WERI-Rb-1 (cell line): Measurements from ENCODE around the gene ASIC5.

Experiments used
- DNase-seq: peaks from one replicate; pipeline ENCODE4 v3.0.0-alpha.2; 2020
- H3K27ac ChIP-seq: fragments of 250-450 bp; sonication (Bioruptor Pico); 2 replicates; pipeline ENCODE4 v1.5.1; 2020; ENCODE audit warnings: mild to moderate bottlenecking, moderate library complexity
- H3K27me3 ChIP-seq: fragments of 250-450 bp; sonication (Bioruptor Pico); 2 replicates; pipeline ENCODE4 v1.5.1; 2021; ENCODE audit warnings: mild to moderate bottlenecking, low read depth, moderate library complexity; ENCODE audit not compliant: insufficient read depth, severe bottlenecking
- H3K36me3 ChIP-seq: fragments of 250-450 bp; sonication (Bioruptor Pico); 2 replicates; pipeline ENCODE4 v1.5.1; 2020; ENCODE audit warnings: mild to moderate bottlenecking, moderate library complexity
- H3K4me3 ChIP-seq: 2 replicates; pipeline ENCODE4 v1.5.1; 2011; ENCODE audit warnings: low read depth, mild to moderate bottlenecking, control low read depth, low read length
- H3K9me3 ChIP-seq: fragments of 250-450 bp; sonication (Bioruptor Pico); 2 replicates; pipeline ENCODE4 v1.5.1; 2021; ENCODE audit warnings: mild to moderate bottlenecking, moderate library complexity; ENCODE audit not compliant: severe bottlenecking
- TF ChIP-seq, protein P1 (sequence below): IDR thresholded peaks from 2 replicates; pipeline ENCODE4 v1.5.1; 2011; ENCODE audit warnings: low read depth, mild to moderate bottlenecking, control low read depth, inconsistent platforms, low read length

Gene ASIC5

DNA sequence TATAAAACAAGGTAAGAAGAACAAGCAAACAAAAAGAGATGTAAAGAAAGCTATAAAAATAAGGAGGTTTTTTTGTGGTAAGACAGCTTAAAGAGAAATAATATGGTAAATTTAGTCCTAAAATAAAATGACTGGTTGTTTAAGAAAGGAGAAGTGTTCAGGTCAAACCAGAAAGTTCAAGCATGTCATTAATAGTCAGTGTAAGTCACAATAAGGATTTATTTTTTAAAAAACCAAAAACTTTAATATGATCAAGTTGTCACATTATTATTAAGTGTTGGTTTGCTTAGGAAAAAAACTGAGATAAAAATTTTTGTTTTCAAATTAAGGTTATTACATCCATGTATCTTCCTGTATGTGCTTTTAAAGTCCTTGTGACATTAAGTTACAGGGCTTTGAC is 19.1 kb downstream of the ASIC5 start:
- peaks cover 18% of the 10 kb centered on the region for H3K9me3 ChIP-seq
- TF ChIP-seq, protein P1, sequence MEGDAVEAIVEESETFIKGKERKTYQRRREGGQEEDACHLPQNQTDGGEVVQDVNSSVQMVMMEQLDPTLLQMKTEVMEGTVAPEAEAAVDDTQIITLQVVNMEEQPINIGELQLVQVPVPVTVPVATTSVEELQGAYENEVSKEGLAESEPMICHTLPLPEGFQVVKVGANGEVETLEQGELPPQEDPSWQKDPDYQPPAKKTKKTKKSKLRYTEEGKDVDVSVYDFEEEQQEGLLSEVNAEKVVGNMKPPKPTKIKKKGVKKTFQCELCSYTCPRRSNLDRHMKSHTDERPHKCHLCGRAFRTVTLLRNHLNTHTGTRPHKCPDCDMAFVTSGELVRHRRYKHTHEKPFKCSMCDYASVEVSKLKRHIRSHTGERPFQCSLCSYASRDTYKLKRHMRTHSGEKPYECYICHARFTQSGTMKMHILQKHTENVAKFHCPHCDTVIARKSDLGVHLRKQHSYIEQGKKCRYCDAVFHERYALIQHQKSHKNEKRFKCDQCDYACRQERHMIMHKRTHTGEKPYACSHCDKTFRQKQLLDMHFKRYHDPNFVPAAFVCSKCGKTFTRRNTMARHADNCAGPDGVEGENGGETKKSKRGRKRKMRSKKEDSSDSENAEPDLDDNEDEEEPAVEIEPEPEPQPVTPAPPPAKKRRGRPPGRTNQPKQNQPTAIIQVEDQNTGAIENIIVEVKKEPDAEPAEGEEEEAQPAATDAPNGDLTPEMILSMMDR, result no peak
- no peak overlapping the region for H3K27ac ChIP-seq
- H3K27me3 ChIP-seq, result no peaks in the 10 kb centered on the region
- no peak for DNase-seq
- no peaks in the 10 kb centered on the region for H3K36me3 ChIP-seq
- no peak overlapping the region for H3K4me3 ChIP-seq

DNA sequence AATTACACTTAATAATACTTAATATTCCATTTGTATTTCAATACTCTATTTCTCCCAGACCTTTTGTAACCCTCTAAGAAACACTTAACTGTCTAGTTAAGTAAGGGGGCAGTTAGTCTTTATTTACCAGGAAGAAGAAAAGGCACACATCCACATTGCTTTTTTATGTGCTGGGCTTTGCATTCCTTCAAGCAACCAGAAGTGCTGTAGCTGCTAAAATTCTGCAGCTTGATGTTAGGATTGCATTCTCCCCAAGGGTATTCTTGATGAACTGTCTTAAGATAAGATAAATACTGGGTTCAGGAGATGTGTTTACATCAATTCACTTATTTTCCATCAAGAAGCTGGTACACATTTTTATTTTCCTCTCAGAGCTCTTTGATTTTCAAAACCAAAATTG is 24.0 kb downstream of the ASIC5 start:
- Histone ChIP-seq H3K4me3 (no peak overlapping the region), H3K27ac (no peak overlapping the region), H3K36me3 (no peaks in the 10 kb centered on the region), H3K9me3 (peaks cover 6% of the 10 kb centered on the region), H3K27me3 (no peaks in the 10 kb centered on the region)
- DNase-seq, result no peak
- TF ChIP-seq, protein P1, result no peak

DNA sequence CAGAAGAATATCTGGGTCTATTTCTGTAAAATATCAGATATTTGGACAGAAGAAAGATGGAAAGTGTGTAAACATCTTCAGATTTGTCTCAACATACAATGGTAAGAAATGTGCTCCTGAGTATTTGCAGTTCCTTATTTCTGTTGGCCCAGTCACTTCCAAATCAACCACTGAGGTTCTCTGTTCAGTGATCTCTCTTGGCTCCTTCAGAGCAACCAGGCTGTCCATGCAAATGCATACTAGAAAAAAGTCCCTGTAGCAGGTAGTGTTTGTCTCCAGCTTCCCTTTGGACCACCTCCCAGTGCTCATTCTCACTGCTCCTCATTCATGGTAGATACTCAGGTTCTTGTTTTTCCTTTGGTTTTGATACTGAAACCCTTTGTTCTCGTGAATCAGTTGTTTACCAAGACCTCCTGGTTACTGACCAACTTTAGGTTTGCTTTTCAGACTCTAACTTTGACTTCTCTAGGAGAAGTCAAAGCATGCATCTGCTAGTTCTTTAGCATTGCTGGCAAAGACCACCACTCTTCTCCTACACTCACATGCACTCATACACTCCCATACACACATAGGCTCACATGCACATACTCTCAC is 28.8 kb downstream of the ASIC5 start:
- TF ChIP-seq, protein P1, result no peak
- no peak for DNase-seq
- Histone ChIP-seq H3K9me3 (no peaks in the 10 kb centered on the region), H3K27me3 (no peaks in the 10 kb centered on the region), H3K4me3 (no peak overlapping the region), H3K36me3 (no peaks in the 10 kb centered on the region), H3K27ac (no peak overlapping the region)

DNA sequence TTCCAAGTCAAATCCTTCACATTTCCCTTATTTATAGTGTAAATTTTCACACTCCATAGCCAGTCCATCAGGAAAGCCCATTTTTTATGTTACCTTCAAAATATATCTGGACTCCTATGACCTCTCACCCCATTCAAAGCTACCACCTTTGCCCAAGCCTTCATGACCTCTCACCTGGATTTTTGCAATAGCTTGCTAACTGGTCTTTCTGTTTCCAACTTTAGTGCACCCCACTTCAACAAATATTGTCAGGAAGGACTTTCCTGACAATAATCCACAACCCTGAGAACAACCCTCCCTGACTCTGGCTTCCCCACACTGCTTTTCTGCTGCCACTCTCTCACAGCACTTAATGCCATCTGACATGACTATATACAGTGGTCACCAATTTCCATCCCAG is 33.4 kb downstream of the ASIC5 start:
- H3K27ac ChIP-seq, result no peak overlapping the region
- TF ChIP-seq, protein P1, result no peak

DNA sequence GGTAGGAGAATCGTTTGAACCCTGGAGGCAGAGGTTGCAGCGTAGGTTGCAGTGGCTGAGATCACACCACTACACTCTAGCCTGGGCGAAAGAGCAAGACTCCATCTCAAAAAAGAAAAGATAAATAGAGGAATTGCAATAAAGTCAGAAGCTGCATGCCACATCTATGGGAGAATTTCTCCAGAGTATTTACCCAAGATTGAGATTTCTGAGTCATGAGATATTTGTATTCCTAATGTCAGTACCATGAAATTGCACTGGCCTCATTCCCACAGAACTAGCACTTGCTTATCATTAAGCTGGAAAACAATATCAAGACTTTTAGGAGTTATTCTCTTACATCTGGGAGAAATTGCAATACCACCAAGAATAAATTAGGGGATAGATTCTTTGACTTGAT is 37.4 kb downstream of the ASIC5 start:
- H3K27me3 ChIP-seq, result no peaks in the 10 kb centered on the region
- TF ChIP-seq, protein P1, result no peak
- DNase-seq, result no peak
- H3K36me3 ChIP-seq, result no peaks in the 10 kb centered on the region
- H3K4me3 ChIP-seq, result no peak overlapping the region
- no peak overlapping the region for H3K27ac ChIP-seq
- no peaks in the 10 kb centered on the region for H3K9me3 ChIP-seq

More for the DNA sequence above, 33.4 kb downstream of the ASIC5 start:
- no peak for DNase-seq
- no peaks in the 10 kb centered on the region for H3K27me3 ChIP-seq
- H3K4me3 ChIP-seq, result no peak overlapping the region
- H3K9me3 ChIP-seq, result no peaks in the 10 kb centered on the region
- H3K36me3 ChIP-seq, result no peaks in the 10 kb centered on the region

DNA sequence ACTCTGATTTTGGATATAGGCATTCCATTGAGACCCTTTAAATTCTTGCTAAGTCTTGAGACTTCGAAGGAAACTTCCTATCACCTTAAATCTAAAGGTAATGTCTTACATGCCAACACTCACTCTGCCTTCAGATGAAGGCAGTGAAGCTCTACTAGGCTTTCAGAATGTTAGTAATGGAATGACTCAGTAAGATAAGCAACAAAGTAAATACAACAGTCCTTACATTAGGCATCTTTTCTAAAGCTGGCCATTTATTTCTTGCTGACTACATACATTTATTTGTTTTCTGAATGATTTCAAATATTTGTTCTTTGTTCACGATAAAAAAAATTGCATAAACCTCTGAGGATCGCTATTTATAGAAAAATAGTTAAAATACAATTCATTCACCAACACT is 43.5 kb downstream of the ASIC5 start:
- Histone ChIP-seq H3K36me3 (no peaks in the 10 kb centered on the region), H3K27ac (no peak overlapping the region), H3K9me3 (no peaks in the 10 kb centered on the region), H3K27me3 (no peaks in the 10 kb centered on the region), H3K4me3 (no peak overlapping the region)
- TF ChIP-seq, protein P1, result no peak
- no peak for DNase-seq
